Measurements from ENCODE around the gene RAB18. TPM values are rescaled to one million over a fixed set of nuclear protein-coding genes. Genes with fewer than 3 reads are reported as not detected.

RAB18 gene
- total and polyA plus RNA-seq, 7 donors: 37.5 to 83.7 (median 53.2) TPM

- TF ChIP-seq, protein P1, sequence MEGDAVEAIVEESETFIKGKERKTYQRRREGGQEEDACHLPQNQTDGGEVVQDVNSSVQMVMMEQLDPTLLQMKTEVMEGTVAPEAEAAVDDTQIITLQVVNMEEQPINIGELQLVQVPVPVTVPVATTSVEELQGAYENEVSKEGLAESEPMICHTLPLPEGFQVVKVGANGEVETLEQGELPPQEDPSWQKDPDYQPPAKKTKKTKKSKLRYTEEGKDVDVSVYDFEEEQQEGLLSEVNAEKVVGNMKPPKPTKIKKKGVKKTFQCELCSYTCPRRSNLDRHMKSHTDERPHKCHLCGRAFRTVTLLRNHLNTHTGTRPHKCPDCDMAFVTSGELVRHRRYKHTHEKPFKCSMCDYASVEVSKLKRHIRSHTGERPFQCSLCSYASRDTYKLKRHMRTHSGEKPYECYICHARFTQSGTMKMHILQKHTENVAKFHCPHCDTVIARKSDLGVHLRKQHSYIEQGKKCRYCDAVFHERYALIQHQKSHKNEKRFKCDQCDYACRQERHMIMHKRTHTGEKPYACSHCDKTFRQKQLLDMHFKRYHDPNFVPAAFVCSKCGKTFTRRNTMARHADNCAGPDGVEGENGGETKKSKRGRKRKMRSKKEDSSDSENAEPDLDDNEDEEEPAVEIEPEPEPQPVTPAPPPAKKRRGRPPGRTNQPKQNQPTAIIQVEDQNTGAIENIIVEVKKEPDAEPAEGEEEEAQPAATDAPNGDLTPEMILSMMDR (IDR thresholded peaks at IDR 0.05): no peak
- no peak for TF ChIP-seq POLR2A (IDR thresholded peaks at IDR 0.05)
- no peak for TF ChIP-seq POLR2AphosphoS5 (IDR thresholded peaks at IDR 0.05)
- no peak for TF ChIP-seq EP300 (IDR thresholded peaks at IDR 0.05)
- Histone ChIP-seq H3K27me3 (no peaks in the 10 kb centered on the region), H3K4me1 (peaks cover 0 to under 1% (median under 1%) of the 10 kb centered on the region in 4 donors), H3K36me3 (no peaks in the 10 kb centered on the region), H3K9me3 (peaks cover 0 to 1% (median 0%) of the 10 kb centered on the region in 4 donors), H3K27ac (no peak overlapping the region), H3K4me3 (no peak overlapping the region)
- 74 to 77% methylated on average over 4 of the region's 4 CpGs for WGBS, 2 donors
- DNase-seq: no peak
- intact Hi-C loops (cut with DNase I): no loop called here
Observed at GRCh38 chr10:27496137-27496536, 8.0 kb upstream of the RAB18 start.

GRCh38 chr10:27500096-27500495 is 4.0 kb upstream of the RAB18 start:
- Histone ChIP-seq H3K27me3 (no peaks in the 10 kb centered on the region), H3K9me3 (no peaks in the 10 kb centered on the region), H3K4me1 (peaks cover 0 to 8% (median 6%) of the 10 kb centered on the region in 4 donors), H3K4me3 (no peak overlapping the region), H3K36me3 (no peaks in the 10 kb centered on the region), H3K27ac (no peak overlapping the region)
- intact Hi-C loops (cut with DNase I): loop anchor here (5.0 kb wide), 1 partner anchor 258 kb away; the partner anchor contains the start of gene ACBD5
- TF ChIP-seq POLR2A (IDR thresholded peaks at IDR 0.05): no peak
- TF ChIP-seq, protein P1 (IDR thresholded peaks at IDR 0.05): no peak
- no peak for TF ChIP-seq EP300 (IDR thresholded peaks at IDR 0.05)
- no peak for TF ChIP-seq POLR2AphosphoS5 (IDR thresholded peaks at IDR 0.05)
- no peak for DNase-seq

DNA sequence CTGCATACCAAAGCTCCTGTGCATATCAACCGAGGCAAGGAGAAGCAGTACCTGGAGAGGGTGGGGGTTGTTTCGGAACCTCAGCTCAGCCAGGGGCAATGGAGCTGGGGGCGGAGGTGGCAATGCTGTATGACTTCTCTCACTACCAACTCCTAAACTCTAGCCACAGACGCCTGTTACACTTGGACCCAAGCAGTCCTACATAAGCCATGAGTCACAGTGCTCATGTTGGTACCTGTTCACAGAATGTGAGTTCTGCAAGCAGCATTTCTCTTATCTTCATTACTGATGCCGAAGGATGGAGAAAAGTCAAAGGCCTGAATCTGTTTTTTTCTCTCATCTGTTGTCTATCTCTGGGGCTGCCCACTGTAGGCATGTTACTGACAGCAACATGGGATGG is 3.2 kb upstream of the RAB18 start:
- no peak for DNase-seq
- intact Hi-C loops (cut with DNase I): loop anchor here (5.0 kb wide), 1 partner anchor 259 kb away; the partner anchor contains the start of gene ACBD5
- no peak for TF ChIP-seq POLR2AphosphoS5 (IDR thresholded peaks at IDR 0.05)
- TF ChIP-seq, protein P1 (IDR thresholded peaks at IDR 0.05): no peak
- Histone ChIP-seq H3K9me3 (no peaks in the 10 kb centered on the region), H3K4me1 (peaks cover 0 to 15% (median 14%) of the 10 kb centered on the region in 4 donors), H3K4me3 (no peak overlapping the region), H3K27me3 (no peaks in the 10 kb centered on the region), H3K36me3 (no peaks in the 10 kb centered on the region), H3K27ac (no peak overlapping the region)
- WGBS, 2 donors: 75 to 81% methylated on average over 5 of the region's 5 CpGs

DNA sequence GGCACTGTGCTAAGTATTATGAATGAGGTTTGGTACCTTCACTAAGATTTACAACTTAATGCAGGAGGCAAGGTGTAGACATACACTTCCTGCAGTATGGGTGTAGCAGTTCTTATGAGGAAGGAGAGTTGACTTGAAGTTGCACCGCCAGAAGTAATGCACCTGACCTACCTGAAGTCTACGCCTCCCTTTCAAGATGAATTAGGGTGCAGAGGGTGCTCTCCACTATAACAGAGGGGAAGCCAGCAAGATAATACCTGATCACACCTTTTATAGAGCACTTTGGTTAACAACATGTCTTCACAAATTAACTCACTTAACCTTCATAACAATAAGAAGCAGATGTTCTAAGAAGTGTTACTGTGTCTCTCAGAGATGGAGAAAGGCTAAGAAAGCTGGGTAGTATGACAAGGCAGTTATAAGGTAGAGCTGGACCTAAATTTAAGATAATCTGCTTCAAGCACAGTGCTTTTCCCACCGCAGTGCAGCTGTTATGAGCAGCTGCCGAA is 552 bp upstream of the RAB18 start:
- Histone ChIP-seq H3K27ac (peak overlapping the region; percentile 89 to 98 (median 92)), H3K4me1 (peaks cover 0 to 41% (median 31%) of the 10 kb centered on the region in 4 donors), H3K36me3 (no peaks in the 10 kb centered on the region), H3K9me3 (no peaks in the 10 kb centered on the region), H3K27me3 (no peaks in the 10 kb centered on the region), H3K4me3 (peak overlapping the region; percentile 83 to 96 (median 88))
- no peak for DNase-seq
- 37 to 40% methylated on average over 4 of the region's 4 CpGs for WGBS, 2 donors
- intact Hi-C loops (cut with DNase I): loop anchor here (5.0 kb wide), 1 partner anchor 261 kb away; the partner anchor contains the start of gene ACBD5
- TF ChIP-seq, protein P1 (IDR thresholded peaks at IDR 0.05): no peak
- no peak for TF ChIP-seq POLR2A (IDR thresholded peaks at IDR 0.05)
- no peak for TF ChIP-seq EP300 (IDR thresholded peaks at IDR 0.05)
- TF ChIP-seq POLR2AphosphoS5 (IDR thresholded peaks at IDR 0.05): no peak
